ENCODE data around the gene NTNG2.

NTNG2 gene

DNA sequence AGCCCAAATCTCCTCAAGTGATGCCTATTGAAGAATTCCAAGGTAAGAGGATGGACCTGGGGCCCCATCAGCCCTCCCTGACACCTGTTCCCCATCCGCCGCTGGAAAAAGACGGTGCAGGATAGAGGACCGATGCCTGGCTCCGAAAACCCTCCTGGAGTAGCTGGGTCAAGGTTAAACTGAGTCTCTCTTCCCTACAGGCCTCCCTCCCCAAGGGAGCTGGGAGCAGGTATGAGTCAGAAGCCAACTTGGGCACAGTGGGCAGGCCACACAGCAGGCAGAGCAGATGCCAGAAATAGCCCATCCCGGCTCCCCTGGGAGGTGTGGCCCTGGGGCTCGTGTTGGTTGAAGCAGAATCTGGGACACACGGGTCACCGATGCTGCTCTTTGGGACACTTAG lies 75.6 kb downstream of the NTNG2 start:
- Histone ChIP-seq H2BK15ac (ENCODE audit: low read length) (peak overlapping the region; percentile 37), H3K27me3 (ENCODE audit: control insufficient read depth in 3 of 3, insufficient read depth in 3 of 3, low read depth in 1 of 3, low read length in 3 of 3) (peaks cover 0 to 79% (median 12%) of the 10 kb centered on the region in 3 experiments), H3K23ac (ENCODE audit: low read depth, low read length, poor library complexity) (no peak overlapping the region), H3K9me3 (replicated peaks in 1 of 2; ENCODE audit: control insufficient read depth in 2 of 2, insufficient read depth in 1 of 2, low read depth in 1 of 2, low read length in 2 of 2) (no peaks in the 10 kb centered on the region), H3K4me2 (ENCODE audit: insufficient read depth, low read length, poor library complexity, severe bottlenecking) (no peak overlapping the region), H3K4me1 (ENCODE audit: control insufficient read depth in 2 of 2, insufficient read depth in 1 of 2, low read depth in 1 of 2, low read length in 2 of 2) (peaks cover 5 to 8% of the 10 kb centered on the region in 2 donors), H3K79me1 (ENCODE audit: low read depth, low read length) (peaks cover 3% of the 10 kb centered on the region), H3K9ac (ENCODE audit: low read depth, low read length, poor library complexity) (no peak overlapping the region), H4K8ac (ENCODE audit: low read depth, low read length) (no peak overlapping the region), H3K36me3 (replicated peaks in 1 of 2; ENCODE audit: control insufficient read depth in 2 of 2, insufficient read depth in 2 of 2, low read length in 2 of 2) (no peaks in the 10 kb centered on the region), H3K14ac (ENCODE audit: low read length) (no peak overlapping the region), H3K27ac (replicated peaks; ENCODE audit: low read length) (no peak overlapping the region), H2BK12ac (ENCODE audit: low read length) (no peak overlapping the region), H2AK5ac (ENCODE audit: low read depth, low read length) (no peak overlapping the region), H2BK120ac (ENCODE audit: low read depth, low read length) (no peak overlapping the region), H3K4me3 (ENCODE audit: low read length in 2 of 2) (no peak overlapping the region), H2AFZ (ENCODE audit: low read length) (no peak overlapping the region), H3K4ac (ENCODE audit: low read length) (no peak overlapping the region), H4K91ac (ENCODE audit: low read depth, low read length, poor library complexity) (no peak overlapping the region), H2BK5ac (ENCODE audit: low read length) (no peak overlapping the region), H3K18ac (ENCODE audit: low read length) (no peak overlapping the region)
- no peak for DNase-seq (ENCODE audit: low spot score)
- WGBS, 2 donors (ENCODE audit: extremely low coverage in 2 of 2, insufficient read length in 2 of 2, insufficient replicate concordance in 1 of 2), result no CpG with 5 or more reads among the region's 9 CpGs

GRCh38 chr9:132238026-132238972 lies 76.4 kb downstream of the NTNG2 start:
- no peak overlapping the region for H2AFZ ChIP-seq (ENCODE audit: low read length)
- H2AK5ac ChIP-seq (ENCODE audit: low read depth, low read length), result no peak overlapping the region
- no peak for DNase-seq (ENCODE audit: low spot score)
- peak overlapping the region; percentile 80 for H2BK5ac ChIP-seq (ENCODE audit: low read length)
- H3K4me1 ChIP-seq (ENCODE audit: control insufficient read depth in 2 of 2, insufficient read depth in 1 of 2, low read depth in 1 of 2, low read length in 2 of 2), result peaks cover 9 to 10% of the 10 kb centered on the region in 2 donors
- peaks cover 0 to 81% (median 20%) of the 10 kb centered on the region in 3 experiments for H3K27me3 ChIP-seq (ENCODE audit: control insufficient read depth in 3 of 3, insufficient read depth in 3 of 3, low read depth in 1 of 3, low read length in 3 of 3)
- H3K4me2 ChIP-seq (ENCODE audit: insufficient read depth, low read length, poor library complexity, severe bottlenecking), result no peak overlapping the region
- no peak overlapping the region for H3K4me3 ChIP-seq (ENCODE audit: low read length in 2 of 2)
- H2BK120ac ChIP-seq (ENCODE audit: low read depth, low read length), result no peak overlapping the region
- H4K8ac ChIP-seq (ENCODE audit: low read depth, low read length), result no peak overlapping the region
- no peak overlapping the region for H3K18ac ChIP-seq (ENCODE audit: low read length)
- no peak overlapping the region for H3K14ac ChIP-seq (ENCODE audit: low read length)
- no CpG with 5 or more reads among the region's 22 CpGs for WGBS, 2 donors (ENCODE audit: extremely low coverage in 2 of 2, insufficient read length in 2 of 2, insufficient replicate concordance in 1 of 2)
- H3K79me1 ChIP-seq (ENCODE audit: low read depth, low read length), result peaks cover 1% of the 10 kb centered on the region
- no peak overlapping the region for H3K4ac ChIP-seq (ENCODE audit: low read length)
- H2BK12ac ChIP-seq (ENCODE audit: low read length), result no peak overlapping the region
- H4K91ac ChIP-seq (ENCODE audit: low read depth, low read length, poor library complexity), result no peak overlapping the region
- no peaks in the 10 kb centered on the region for H3K36me3 ChIP-seq (replicated peaks in 1 of 2; ENCODE audit: control insufficient read depth in 2 of 2, insufficient read depth in 2 of 2, low read length in 2 of 2)
- H3K9me3 ChIP-seq (replicated peaks in 1 of 2; ENCODE audit: control insufficient read depth in 2 of 2, insufficient read depth in 1 of 2, low read depth in 1 of 2, low read length in 2 of 2), result no peaks in the 10 kb centered on the region
- H3K27ac ChIP-seq (replicated peaks; ENCODE audit: low read length), result no peak overlapping the region
- no peak overlapping the region for H2BK15ac ChIP-seq (ENCODE audit: low read length)
- H3K23ac ChIP-seq (ENCODE audit: low read depth, low read length, poor library complexity), result no peak overlapping the region
- H3K9ac ChIP-seq (ENCODE audit: low read depth, low read length, poor library complexity), result no peak overlapping the region

- DNase-seq (ENCODE audit: low spot score), result no peak
Measured at GRCh38 chr9:132238992-132239391, 77.1 kb downstream of the NTNG2 start.

DNA sequence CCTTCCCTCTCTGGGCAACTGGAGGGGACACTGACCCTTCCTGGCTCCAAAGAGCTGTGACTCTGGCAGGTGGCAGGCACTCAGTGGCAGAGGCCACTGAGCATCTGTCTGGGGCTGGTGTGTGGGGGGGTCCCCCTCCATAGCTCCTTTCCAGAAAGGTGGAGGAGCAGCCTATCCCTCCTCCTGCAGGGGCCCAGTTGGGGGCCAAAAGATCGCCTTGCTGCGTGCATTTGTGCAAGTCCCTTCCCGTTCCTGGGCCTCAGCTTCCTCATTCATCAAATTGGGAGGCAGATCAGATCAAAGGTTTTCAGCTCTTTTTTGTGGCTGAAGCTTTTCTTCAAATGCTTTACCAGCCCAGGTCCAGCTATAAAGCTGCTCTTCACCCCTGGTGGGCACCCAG lies 77.7 kb downstream of the NTNG2 start:
- H3K9me3 ChIP-seq (replicated peaks in 1 of 2; ENCODE audit: control insufficient read depth in 2 of 2, insufficient read depth in 1 of 2, low read depth in 1 of 2, low read length in 2 of 2), result no peaks in the 10 kb centered on the region
- no CpG with 5 or more reads among the region's 3 CpGs for WGBS, 2 donors (ENCODE audit: extremely low coverage in 2 of 2, insufficient read length in 2 of 2, insufficient replicate concordance in 1 of 2)
- H4K91ac ChIP-seq (ENCODE audit: low read depth, low read length, poor library complexity), result no peak overlapping the region
- no peak overlapping the region for H2AFZ ChIP-seq (ENCODE audit: low read length)
- H3K4me2 ChIP-seq (ENCODE audit: insufficient read depth, low read length, poor library complexity, severe bottlenecking), result no peak overlapping the region
- H2BK12ac ChIP-seq (ENCODE audit: low read length), result no peak overlapping the region
- no peak overlapping the region for H3K4me3 ChIP-seq (ENCODE audit: low read length in 2 of 2)
- H2BK5ac ChIP-seq (ENCODE audit: low read length), result no peak overlapping the region
- no peak overlapping the region for H2AK5ac ChIP-seq (ENCODE audit: low read depth, low read length)
- H4K8ac ChIP-seq (ENCODE audit: low read depth, low read length), result no peak overlapping the region
- peak overlapping the region; percentile 3 for H2BK15ac ChIP-seq (ENCODE audit: low read length)
- H3K23ac ChIP-seq (ENCODE audit: low read depth, low read length, poor library complexity), result no peak overlapping the region
- no peak overlapping the region for H3K9ac ChIP-seq (ENCODE audit: low read depth, low read length, poor library complexity)
- peaks cover 8 to 9% of the 10 kb centered on the region in 2 donors for H3K4me1 ChIP-seq (ENCODE audit: control insufficient read depth in 2 of 2, insufficient read depth in 1 of 2, low read depth in 1 of 2, low read length in 2 of 2)
- H3K18ac ChIP-seq (ENCODE audit: low read length), result no peak overlapping the region
- no peak overlapping the region for H3K27ac ChIP-seq (replicated peaks; ENCODE audit: low read length)
- H3K27me3 ChIP-seq (ENCODE audit: control insufficient read depth in 3 of 3, insufficient read depth in 3 of 3, low read depth in 1 of 3, low read length in 3 of 3), result peaks cover 0 to 87% (median 27%) of the 10 kb centered on the region in 3 experiments
- H3K79me1 ChIP-seq (ENCODE audit: low read depth, low read length), result peaks cover 1% of the 10 kb centered on the region
- no peak overlapping the region for H3K14ac ChIP-seq (ENCODE audit: low read length)
- no peak overlapping the region for H3K4ac ChIP-seq (ENCODE audit: low read length)
- H2BK120ac ChIP-seq (ENCODE audit: low read depth, low read length), result no peak overlapping the region
- H3K36me3 ChIP-seq (replicated peaks in 1 of 2; ENCODE audit: control insufficient read depth in 2 of 2, insufficient read depth in 2 of 2, low read length in 2 of 2), result no peaks in the 10 kb centered on the region
- no peak for DNase-seq (ENCODE audit: low spot score)

More at GRCh38 chr9:132238992-132239391, 77.1 kb downstream of the NTNG2 start:
- no peak overlapping the region for H3K4me3 ChIP-seq (ENCODE audit: low read length in 2 of 2)
- H2BK120ac ChIP-seq (ENCODE audit: low read depth, low read length), result no peak overlapping the region
- H3K4ac ChIP-seq (ENCODE audit: low read length), result peak overlapping the region; percentile 66
- no peak overlapping the region for H3K4me2 ChIP-seq (ENCODE audit: insufficient read depth, low read length, poor library complexity, severe bottlenecking)
- H2BK12ac ChIP-seq (ENCODE audit: low read length), result peak overlapping the region; percentile 58
- no peaks in the 10 kb centered on the region for H3K36me3 ChIP-seq (replicated peaks in 1 of 2; ENCODE audit: control insufficient read depth in 2 of 2, insufficient read depth in 2 of 2, low read length in 2 of 2)
- no peaks in the 10 kb centered on the region for H3K9me3 ChIP-seq (replicated peaks in 1 of 2; ENCODE audit: control insufficient read depth in 2 of 2, insufficient read depth in 1 of 2, low read depth in 1 of 2, low read length in 2 of 2)
- no peak overlapping the region for H3K14ac ChIP-seq (ENCODE audit: low read length)
- peaks cover 0 to 87% (median 27%) of the 10 kb centered on the region in 3 experiments for H3K27me3 ChIP-seq (ENCODE audit: control insufficient read depth in 3 of 3, insufficient read depth in 3 of 3, low read depth in 1 of 3, low read length in 3 of 3)
- no peak overlapping the region for H2AK5ac ChIP-seq (ENCODE audit: low read depth, low read length)
- no peak overlapping the region for H2BK5ac ChIP-seq (ENCODE audit: low read length)
- peaks cover 1% of the 10 kb centered on the region for H3K79me1 ChIP-seq (ENCODE audit: low read depth, low read length)
- peaks cover 9 to 10% of the 10 kb centered on the region in 2 donors for H3K4me1 ChIP-seq (ENCODE audit: control insufficient read depth in 2 of 2, insufficient read depth in 1 of 2, low read depth in 1 of 2, low read length in 2 of 2)
- H3K23ac ChIP-seq (ENCODE audit: low read depth, low read length, poor library complexity), result peak overlapping the region; percentile 80
- peak overlapping the region; percentile 70 for H3K9ac ChIP-seq (ENCODE audit: low read depth, low read length, poor library complexity)
- H2AFZ ChIP-seq (ENCODE audit: low read length), result no peak overlapping the region
- WGBS, 2 donors (ENCODE audit: extremely low coverage in 2 of 2, insufficient read length in 2 of 2, insufficient replicate concordance in 1 of 2), result no CpG with 5 or more reads among the region's 19 CpGs
- H3K27ac ChIP-seq (replicated peaks; ENCODE audit: low read length), result no peak overlapping the region
- no peak overlapping the region for H4K8ac ChIP-seq (ENCODE audit: low read depth, low read length)
- H2BK15ac ChIP-seq (ENCODE audit: low read length), result peak overlapping the region; percentile 3
- peak overlapping the region; percentile 85 for H4K91ac ChIP-seq (ENCODE audit: low read depth, low read length, poor library complexity)
- peak overlapping the region; percentile 57 for H3K18ac ChIP-seq (ENCODE audit: low read length)
